Activated CD4-positive, alpha-beta T cell treated with anti-CD3 and anti-CD28 coated beads for 48 hours (primary cell): ENCODE data around the gene PROSER3.
A peak's percentile ranks its signal among the peaks of the same experiment; 100 is the strongest.

ENCODE experiments used
- DNase-seq: peaks from one replicate; pipeline ENCODE4 v3.0.0-alpha.2; 2020

PROSER3 gene

GRCh38 chr19:35779033-35779432, 21.1 kb downstream of the PROSER3 start:
- DNase-seq = no peak

GRCh38 chr19:35780058-35780457, 22.1 kb downstream of the PROSER3 start:
- no peak for DNase-seq

- DNase-seq = no peak
These were observed 22.7 kb downstream of the PROSER3 start for GRCh38 chr19:35780717-35781116.

- DNase-seq = no peak
These were observed 23.7 kb downstream of the PROSER3 start for GRCh38 chr19:35781650-35782049.

DNA sequence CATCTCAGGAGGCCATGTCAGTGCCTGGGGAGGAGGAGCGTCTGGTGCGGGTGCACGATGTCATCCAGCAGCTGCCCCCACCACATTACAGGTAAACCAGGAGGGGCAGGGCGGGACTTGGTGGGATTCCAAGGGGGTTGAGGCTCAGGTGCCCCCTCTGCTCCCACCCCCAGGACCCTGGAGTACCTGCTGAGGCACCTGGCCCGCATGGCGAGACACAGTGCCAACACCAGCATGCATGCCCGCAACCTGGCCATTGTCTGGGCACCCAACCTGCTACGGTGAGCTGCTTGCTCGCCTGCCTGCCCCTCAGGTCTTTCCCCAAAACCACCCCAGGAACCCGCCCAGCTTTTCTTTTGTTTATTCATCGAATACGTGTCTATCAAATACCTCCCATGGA, 24.6 kb downstream of the PROSER3 start:
- DNase-seq = no peak

- DNase-seq = no peak
These were observed 25.8 kb downstream of the PROSER3 start for GRCh38 chr19:35783469-35784434.

DNA sequence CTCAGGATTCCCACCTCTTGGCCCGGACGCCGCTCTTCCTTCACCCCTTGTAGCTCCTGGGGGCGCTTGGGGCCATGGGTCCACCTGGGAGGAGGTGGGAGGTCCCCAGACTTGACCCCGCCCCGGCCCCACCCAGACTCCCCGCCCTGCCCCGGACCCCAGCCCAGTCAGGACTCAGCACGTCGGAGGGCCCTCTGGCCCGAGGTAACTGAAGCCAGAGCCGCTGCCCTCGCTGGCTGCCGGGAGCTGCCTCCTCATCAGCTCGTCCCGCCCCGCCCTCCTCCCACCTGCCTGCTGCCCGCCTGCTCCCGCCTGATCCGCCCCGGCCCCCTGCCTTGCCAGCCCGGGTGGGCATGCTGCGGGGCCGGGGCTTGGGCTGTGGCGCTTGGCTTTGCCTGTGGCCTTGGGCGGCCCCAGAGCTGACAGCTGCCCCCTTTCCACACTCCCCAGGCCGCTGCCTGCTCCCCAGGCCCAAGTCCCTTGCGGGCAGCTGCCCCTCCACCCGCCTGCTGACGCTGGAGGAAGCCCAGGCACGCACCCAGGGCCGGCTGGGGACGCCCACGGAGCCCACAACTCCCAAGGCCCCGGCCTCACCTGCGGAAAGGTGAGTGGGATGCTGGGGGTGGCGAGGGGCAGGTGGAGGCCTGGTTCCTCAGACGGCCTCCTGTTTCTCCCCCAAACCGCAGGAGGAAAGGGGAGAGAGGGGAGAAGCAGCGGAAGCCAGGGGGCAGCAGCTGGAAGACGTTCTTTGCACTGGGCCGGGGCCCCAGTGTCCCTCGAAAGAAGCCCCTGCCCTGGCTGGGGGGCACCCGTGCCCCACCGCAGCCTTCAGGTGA, 26.7 kb downstream of the PROSER3 start:
- no peak for DNase-seq

DNA sequence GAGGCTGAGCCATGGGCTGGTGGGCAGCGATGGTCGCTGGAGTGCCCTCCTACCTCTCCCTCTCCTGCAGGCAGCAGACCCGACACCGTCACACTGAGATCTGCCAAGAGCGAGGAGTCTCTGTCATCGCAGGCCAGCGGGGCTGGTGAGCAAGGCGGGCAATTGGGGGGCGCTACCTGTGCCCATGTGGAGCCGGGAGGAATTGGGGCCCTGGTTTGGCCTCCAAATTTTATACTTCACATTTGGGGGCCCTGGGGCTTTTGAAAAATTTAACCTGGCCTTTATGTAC, 27.3 kb downstream of the PROSER3 start:
- no peak for DNase-seq

DNA sequence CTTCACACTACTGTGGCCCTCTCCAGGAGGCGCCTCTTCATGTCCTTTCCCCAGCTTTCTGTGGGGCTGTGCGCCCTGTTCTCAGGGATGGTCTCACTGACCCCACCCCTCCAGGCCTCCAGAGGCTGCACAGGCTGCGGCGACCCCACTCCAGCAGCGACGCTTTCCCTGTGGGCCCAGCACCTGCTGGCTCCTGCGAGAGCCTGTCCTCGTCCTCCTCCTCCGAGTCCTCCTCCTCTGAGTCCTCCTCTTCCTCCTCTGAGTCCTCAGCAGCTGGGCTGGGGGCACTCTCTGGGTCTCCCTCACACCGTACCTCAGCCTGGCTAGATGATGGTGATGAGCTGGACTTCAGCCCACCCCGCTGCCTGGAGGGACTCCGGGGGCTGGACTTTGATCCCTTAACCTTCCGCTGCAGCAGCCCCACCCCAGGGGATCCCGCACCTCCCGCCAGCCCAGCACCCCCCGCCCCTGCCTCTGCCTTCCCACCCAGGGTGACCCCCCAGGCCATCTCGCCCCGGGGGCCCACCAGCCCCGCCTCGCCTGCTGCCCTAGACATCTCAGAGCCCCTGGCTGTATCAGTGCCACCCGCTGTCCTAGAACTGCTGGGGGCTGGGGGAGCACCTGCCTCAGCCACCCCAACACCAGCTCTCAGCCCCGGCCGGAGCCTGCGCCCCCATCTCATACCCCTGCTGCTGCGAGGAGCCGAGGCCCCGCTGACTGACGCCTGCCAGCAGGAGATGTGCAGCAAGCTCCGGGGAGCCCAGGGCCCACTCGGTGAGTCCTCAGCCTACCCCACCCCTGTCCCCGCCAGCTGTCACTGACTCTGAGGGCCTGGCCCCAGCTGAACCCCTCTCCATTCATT, 28.6 kb downstream of the PROSER3 start:
- DNase-seq = no peak

DNA sequence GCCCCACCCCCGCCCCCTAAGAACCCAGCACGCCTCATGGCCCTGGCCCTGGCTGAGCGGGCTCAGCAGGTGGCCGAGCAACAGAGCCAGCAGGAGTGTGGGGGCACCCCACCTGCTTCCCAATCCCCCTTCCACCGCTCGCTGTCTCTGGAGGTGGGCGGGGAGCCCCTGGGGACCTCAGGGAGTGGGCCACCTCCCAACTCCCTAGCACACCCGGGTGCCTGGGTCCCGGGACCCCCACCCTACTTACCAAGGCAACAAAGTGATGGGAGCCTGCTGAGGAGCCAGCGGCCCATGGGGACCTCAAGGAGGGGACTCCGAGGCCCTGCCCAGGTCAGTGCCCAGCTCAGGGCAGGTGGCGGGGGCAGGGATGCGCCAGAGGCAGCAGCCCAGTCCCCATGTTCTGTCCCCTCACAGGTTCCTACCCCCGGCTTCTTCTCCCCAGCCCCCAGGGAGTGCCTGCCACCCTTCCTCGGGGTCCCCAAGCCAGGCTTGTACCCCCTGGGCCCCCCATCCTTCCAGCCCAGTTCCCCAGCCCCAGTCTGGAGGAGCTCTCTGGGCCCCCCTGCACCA, 29.3 kb downstream of the PROSER3 start:
- no peak for DNase-seq

DNA sequence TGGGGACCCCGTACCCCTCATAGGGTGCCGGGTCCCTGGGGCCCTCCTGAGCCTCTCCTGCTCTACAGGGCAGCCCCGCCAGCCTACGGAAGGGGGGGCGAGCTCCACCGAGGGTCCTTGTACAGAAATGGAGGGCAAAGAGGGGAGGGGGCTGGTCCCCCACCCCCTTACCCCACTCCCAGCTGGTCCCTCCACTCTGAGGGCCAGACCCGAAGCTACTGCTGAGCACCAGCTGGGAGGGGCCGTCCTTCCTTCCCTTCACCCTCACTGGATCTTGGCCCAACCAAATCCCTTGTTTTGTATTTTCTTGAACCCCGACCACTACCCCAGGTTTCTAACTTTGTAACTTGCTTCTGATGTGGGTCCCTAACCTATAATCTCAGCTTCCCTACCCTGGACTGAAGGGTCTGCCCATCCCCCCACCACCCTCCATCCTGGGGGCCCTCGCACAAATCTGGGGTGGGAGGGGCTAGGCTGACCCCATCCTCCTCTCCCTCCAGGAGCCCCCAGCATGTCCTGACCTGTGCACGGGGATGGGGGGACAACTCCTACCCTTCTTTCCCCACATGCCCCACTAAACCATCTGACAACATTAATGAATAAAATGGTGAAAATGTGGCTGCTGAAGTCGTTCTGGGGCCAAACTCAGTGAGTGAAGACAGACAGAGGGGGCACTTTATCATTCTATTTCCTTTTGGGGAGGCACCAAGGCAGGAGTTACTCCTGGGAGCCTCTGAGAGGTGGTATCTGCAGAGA, 30.4 kb downstream of the PROSER3 start:
- DNase-seq = no peak

DNA sequence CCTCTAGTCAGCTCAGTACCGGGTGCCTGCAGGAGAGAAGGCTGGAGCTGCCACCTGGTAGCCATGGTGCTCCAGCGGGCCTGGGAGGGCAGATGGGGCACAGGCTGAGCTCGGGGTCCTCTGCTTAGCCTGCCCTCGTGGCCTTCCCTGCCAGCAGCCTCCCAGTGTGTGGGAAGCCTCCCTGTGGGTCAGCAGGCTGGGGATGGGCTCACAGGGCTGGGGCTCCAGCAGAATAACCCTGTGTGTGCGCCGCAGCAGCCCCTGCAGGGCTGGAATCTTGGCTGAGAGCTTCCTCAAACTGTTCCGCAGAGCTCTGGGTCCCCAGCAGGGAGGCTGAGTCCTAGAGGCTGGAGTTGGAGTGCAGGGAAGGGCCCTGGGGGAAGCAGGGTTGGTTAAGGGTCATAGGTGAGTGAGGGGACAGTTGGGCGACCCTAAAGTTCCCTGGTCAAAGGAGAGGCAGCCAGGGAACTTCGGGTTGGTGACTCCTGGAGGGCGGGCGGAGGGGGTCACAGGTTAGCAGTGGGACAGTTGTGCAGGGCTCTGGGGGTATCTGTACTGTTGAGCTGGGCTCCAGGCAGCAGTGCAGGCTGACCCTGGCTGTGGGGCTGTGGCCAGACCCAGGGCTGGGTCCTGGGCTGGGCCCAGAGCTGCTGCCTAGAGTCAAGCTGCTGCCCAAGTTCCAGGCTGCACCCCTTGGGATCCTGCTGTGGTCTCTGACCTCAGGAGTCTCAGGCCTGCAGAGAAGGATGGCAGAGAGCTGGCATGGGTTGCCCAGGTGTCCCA, 31.4 kb downstream of the PROSER3 start:
- DNase-seq = no peak

GRCh38 chr19:35789978-35790944, 32.3 kb downstream of the PROSER3 start:
- DNase-seq = no peak

GRCh38 chr19:35790981-35791813, 33.2 kb downstream of the PROSER3 start:
- peak; percentile 25 for DNase-seq

DNA sequence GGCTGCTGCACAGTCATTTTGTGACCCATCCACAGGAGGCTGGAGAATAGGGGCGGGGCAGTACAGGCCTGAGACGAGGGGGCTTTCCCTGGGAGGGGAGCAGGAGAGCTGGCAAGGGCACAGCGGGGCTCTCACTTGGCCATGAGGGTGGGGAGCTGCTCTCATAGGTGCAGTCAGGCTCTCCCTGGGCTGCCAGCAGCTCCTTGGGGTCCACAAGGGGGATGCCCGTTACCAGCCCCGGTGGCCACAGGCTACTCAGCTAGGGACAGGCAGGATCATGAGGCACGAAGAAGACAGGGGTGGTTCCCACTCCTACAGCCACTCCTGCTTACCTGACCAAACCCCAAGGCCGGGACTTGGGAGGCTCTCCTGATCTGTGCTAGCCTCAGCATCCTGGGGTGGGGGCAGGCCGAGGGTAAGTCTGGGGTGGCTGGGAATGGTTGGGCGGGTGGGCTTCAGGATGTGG, 33.9 kb downstream of the PROSER3 start:
- no peak for DNase-seq

DNA sequence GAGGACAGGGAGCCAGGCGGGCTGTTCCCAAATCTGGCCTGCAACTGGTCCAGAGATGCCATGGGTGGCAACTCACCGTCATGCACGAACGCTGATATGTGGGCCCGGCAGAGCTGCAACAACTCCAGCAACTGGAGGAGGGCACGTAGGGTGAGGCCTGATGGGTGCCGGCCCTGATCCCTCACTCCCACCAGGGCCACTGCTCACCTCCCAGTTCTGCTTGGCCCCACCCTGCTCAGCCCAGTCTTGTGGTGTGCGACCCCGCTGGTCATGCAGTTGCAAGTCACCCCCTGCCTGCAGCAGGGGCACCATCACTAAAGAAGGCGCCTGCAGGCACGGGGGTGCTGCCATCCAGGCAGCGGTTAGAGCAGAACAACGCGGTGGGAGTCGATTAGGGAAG, 34.3 kb downstream of the PROSER3 start:
- no peak for DNase-seq

- no peak for DNase-seq
These were observed 34.9 kb downstream of the PROSER3 start for GRCh38 chr19:35792888-35793287.

GRCh38 chr19:35793381-35794165, 35.6 kb downstream of the PROSER3 start:
- no peak for DNase-seq
